Inflammatory macrophage (primary cell): ENCODE measurements around the gene DPH5.

Source experiments
- DNase-seq, 2 donors: peaks; one replicate each; pipeline ENCODE4 v3.0.0-alpha.2; 2020 to 2022

DPH5 gene

GRCh38 chr1:101030881-101031280 lies 5.3 kb upstream of the DPH5 start:
- no peak for DNase-seq

DNA sequence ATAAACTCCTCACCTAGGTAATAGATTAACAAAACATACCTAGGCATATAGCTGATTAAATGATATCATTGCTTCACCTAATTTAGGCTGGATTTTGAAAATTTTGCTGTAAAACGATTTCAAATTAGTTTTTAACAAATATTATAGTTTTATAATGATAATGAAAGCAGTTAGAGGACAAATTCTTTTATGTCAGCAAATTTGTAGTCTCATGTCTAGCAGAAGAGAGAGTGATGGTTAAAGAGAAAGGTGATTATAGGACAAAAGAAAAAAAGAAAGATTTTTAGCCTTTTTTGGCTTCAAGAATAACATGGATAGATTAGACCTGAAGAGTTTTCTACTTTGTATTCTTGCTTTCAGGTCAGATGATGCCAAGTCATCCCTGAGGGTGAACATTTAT lies 3.6 kb upstream of the DPH5 start:
- no peak for DNase-seq

GRCh38 chr1:101028466-101028865 lies 2.9 kb upstream of the DPH5 start:
- no peak for DNase-seq

GRCh38 chr1:101027194-101027772 lies 1.7 kb upstream of the DPH5 start:
- no peak for DNase-seq

DNA sequence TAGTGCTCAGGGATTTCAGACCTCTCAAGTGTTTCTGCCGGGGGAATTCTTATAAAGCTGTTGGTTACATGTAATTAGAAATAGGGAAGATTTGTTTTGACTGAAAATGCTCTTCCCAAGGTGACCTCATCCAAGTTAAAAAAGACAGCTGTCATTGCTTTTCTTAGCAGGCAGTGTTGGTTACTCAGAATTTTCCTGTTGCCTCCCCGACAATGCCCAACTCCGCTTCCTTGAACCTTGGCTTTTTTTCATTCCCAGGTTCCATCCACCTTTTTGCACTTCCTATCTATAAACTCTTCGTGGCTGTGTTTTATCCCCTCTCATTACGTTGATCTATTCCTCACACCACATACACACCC lies 825 bp upstream of the DPH5 start:
- no peak for DNase-seq

DNA sequence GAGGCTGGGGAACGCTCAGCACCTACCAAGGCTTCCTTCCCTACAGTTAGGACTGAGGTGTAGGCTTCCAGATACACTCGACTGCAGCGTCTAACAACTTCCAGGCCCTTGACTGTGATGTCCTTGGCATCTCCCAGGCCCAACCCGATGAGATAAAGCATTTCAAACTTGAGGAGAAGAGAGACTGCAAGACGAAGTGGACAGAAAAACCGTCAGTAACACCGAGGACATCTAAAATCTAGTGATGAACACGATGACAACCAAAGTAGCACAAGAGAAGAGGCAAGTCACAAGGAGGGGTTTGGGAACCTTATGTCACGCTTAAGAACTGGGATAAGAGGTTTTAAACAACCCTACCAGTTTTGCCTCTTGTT lies 314 bp downstream of the DPH5 start:
- DNase-seq, result peak in 1 of 2 donors; percentile 9

GRCh38 chr1:101022294-101022693 lies 3.3 kb downstream of the DPH5 start:
- DNase-seq, result peak; percentile 28 to 51

GRCh38 chr1:101017448-101017847 lies 8.1 kb downstream of the DPH5 start:
- no peak for DNase-seq

DNA sequence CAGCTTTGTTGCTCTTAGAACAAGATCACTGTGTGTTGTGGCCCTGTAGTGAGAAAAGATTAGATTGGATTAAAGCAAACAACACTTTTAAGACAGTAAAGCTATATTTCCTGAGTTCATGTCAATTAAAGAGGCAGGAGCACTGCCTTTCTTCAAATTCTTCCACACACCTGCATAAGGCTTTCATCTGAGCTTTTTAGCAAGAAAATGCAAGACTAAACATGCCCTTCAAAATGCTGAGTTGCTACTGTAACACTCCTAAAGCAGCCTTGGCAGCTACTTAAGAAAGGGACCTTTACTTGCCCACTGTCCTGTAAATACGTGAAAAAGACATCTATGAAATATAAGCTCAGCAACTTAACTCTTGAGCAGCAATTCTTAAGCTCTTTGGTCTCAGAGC lies 11.8 kb downstream of the DPH5 start:
- DNase-seq, result no peak

- DNase-seq, result no peak
Observed at GRCh38 chr1:101008229-101008834, 17.3 kb downstream of the DPH5 start.

DNA sequence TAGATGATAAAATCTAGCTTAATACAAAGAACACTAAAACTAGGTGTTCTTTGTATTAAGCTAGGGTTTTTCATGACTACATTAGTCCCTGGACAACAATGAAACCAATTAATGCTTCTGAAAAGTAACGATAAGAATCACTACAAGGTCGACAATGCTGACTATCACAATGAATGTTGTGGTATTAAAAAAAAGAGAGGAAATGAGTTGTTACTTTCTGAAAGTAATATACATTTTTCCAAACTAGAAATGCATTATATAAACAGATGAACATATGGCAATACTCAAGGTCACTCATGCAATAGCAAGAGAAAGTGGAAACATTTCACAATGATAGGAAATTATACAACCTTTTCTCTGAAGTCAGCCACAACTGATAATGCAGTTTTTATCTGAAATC lies 19.0 kb downstream of the DPH5 start:
- DNase-seq, result peak in 1 of 2 donors; percentile 52

GRCh38 chr1:101005871-101006270 lies 19.7 kb downstream of the DPH5 start:
- no peak for DNase-seq

DNA sequence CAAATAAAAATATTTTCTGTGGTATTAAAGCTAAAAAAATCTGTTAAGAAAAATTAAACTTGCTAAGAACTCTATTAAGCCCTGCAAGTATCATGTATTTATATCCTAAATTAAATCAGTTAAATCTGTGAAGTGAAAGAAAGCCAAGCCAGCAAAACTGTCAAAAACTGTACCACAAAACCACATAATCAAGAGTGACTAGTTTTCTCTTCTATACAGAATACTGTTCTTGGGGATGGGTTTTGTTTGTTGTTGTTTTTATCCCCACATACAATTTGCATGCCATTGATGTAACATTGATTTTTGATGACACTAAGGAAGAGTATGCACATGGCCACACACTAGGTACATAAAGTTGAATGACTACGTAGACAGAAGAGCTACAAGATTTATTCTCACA lies 20.4 kb downstream of the DPH5 start:
- no peak for DNase-seq

DNA sequence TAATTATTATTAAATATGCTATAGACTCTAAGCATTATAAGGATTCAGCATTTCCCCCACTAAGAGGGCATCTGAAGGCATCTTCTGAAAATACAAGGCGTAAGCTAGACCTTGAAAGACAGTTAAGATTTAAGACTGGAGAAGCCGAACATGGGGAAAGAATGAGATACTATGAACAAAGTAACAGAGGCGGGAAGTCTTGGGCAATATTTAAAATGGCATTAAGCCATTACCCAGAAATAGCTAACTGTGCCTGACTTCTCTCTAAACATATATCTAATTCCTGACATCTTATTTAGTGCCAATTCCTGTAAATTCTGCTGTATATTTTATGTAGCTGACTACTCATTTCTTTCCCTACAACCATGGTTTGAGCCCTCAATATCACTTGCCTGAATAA lies 20.9 kb downstream of the DPH5 start:
- DNase-seq, result peak; percentile 41 to 68

DNA sequence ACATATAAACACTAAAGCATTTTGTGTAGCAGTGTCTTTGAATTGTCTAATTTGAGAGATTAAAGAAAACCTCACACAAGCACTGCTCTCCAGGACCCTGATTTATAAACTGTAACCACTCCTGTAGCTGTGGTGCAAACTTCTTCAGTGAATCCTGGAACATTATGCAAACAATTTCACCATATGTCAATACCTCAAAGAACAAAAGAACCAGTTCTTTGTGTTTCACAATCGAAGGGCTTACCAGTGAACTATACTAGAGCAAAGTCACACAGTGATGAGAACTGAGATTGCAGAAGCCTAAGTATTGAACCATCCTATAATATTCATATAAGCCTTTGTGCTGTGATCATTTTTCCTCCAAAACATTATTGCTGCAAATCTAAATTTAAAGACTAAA lies 21.5 kb downstream of the DPH5 start:
- DNase-seq, result peak; percentile 25 to 65

DNA sequence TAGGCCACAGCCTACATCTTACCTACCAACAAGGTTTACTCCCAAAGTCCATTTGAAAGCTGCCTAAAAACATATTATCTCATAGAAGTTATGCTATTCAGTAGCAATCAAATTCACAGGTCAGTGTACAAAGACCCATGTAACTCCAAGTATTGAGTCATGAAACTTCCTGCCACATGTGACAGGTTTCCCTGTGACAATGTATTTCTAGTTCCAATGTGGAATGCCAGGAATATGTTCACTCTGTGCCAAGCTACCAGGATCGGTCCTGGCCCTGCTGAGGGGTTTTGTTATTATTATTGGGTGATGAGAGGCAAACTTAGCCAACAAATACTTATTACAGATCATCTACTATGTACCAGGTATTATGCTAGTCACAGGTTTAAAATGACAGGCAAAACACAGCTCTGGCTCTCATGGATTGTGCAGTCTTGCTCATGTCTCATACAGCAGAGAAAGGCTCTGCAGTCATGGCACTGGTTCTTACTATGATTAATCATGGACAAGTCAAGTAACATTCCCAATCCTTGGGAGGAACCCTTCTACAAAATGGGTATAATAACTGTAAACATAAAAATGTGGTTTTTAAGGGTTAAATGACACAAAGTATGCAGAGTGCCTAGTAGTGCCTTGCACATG lies 22.5 kb downstream of the DPH5 start:
- DNase-seq, result no peak

DNA sequence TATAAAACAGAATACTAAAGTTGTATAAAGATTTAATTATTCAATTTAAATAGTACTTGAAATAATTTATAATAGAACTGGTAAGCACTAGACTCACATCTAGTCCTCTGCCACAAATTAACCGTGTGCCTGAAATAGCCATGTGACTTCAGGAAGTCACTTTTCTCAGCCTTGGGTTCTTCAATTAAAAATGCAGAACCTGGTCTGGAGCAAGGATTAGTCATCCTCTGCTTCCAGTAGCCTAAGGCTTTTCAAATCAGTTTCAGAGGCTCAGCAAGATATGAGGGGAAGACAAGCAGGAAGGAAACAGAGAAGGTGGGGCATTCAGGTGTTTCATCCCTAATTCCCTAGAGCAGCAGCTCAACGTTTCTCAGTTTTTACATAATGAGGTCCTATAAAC lies 23.0 kb downstream of the DPH5 start:
- peak; percentile 77 to 81 for DNase-seq

DNA sequence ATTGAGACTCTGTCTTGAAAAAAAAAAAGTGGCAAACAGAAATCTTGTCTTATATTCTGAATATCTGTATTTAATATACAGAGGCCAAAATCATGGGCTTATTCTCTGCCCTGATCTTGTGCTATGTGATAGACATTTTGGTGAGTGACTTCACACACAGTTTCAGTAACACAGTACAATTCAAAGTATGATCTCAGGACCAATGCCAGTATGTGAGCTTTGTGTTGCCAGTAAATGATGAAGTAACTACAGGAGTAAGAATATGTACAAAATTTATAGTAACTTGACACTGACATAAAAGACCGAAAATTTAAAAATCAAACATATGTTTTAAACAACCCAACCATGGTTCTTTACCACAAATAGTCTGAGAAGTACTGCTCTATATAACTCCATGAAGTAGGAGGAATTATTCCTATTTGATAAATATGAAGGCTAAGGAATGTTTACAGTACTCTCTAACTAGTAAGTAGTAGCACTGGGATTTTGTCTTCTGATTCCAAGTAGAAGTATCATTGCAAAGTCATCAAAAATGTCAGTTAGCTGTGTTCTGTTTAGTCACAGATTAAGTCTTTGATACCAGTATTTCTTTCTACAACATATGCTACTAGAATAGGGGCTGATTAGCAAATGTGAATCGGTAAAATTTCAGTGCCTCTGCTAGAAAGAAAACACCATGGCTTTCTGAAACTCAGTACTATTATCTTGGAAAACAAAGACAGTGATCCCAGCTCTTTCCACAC lies 25.3 kb downstream of the DPH5 start:
- DNase-seq, result no peak

- DNase-seq, result no peak
Observed at GRCh38 chr1:100998426-100998825, 27.2 kb downstream of the DPH5 start.

GRCh38 chr1:100995198-100995988 lies 30.2 kb downstream of the DPH5 start:
- no peak for DNase-seq

GRCh38 chr1:100989306-100990077 lies 36.1 kb downstream of the DPH5 start:
- no peak for DNase-seq

GRCh38 chr1:100988121-100988520 lies 37.5 kb downstream of the DPH5 start:
- DNase-seq, result no peak
